GM19455 (cell line): ENCODE measurements around the gene BLOC1S3.
"Not testable (repeated sequence)": the region's sequence is repeated elsewhere in the genome, so short reads cannot be mapped to it uniquely, and the experiment has no call there.

Experiments used
- ATAC-seq: cut with Tn5 transposase; IDR thresholded peaks from one replicate; pipeline ENCODE4 v1.9.1; 2021; ENCODE audit not compliant: unreplicated experiment

The BLOC1S3 gene

GRCh38 chr19:45218426-45218825 is 39.8 kb downstream of the BLOC1S3 start:
- ATAC-seq = no peak

GRCh38 chr19:45218911-45219743 is 40.5 kb downstream of the BLOC1S3 start:
- no peak for ATAC-seq

DNA sequence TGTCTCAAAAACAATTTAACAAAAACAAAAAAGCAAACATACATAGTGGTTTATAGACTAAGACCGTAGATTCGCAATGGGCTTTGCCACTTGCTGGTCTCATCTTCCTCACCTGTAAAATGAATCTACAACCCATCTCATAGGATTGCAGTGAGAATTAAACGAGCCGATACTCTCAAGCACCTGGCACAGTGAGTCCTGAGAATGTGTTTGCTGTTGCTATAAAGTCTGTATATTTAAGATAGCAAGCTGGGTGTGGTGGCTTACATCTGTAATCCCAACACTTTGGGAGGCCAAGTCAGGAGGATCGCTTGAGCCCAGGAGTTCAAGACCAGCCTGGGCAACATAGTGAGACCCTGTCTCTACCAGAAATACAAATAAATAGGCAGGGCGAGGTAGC is 44.1 kb downstream of the BLOC1S3 start:
- ATAC-seq = no peak

DNA sequence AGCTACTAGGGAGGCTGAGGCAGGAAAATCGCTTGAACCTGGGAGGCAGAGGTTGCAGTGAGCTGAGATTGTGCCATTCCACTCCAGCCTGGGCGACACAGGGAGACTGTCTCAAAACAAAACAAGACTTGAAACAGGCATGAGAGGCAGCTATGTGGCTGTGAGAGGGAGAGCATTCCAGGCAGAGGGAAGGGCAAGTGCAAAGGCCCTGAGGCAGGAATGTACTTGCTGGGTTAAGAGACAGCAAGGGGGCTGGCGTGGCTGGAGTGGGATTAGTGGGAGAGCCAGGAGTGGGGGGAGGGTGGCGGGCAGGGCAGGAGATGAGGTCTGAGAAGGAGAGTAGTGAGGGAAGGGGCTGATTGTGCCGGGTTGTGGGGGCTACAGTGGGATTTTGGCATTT is 45.3 kb downstream of the BLOC1S3 start:
- no peak for ATAC-seq

DNA sequence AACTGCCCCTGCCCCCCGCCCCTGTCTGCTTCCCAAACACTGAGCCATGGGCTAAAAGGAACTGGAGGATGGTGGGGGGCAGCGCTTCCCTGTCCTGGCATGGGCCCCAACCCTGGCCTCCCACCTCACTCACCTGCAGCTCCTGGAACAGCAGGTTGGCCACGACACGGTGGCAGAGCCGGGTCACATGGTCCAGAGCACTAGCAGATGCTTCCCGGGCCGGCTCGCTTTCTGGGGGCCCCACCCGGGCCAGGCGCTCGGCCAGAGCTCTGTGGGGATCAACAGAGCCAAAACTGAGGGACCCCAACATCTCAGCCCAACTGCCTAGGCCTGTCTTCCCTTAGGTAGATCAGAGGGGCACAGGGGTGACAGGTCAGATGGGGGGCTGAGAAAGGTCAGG is 46.1 kb downstream of the BLOC1S3 start:
- ATAC-seq = no peak

GRCh38 chr19:45229056-45229455 is 50.5 kb downstream of the BLOC1S3 start:
- ATAC-seq = not testable (repeated sequence)
